ENCODE results near the gene BAZ2B.

Gene BAZ2B

DNA sequence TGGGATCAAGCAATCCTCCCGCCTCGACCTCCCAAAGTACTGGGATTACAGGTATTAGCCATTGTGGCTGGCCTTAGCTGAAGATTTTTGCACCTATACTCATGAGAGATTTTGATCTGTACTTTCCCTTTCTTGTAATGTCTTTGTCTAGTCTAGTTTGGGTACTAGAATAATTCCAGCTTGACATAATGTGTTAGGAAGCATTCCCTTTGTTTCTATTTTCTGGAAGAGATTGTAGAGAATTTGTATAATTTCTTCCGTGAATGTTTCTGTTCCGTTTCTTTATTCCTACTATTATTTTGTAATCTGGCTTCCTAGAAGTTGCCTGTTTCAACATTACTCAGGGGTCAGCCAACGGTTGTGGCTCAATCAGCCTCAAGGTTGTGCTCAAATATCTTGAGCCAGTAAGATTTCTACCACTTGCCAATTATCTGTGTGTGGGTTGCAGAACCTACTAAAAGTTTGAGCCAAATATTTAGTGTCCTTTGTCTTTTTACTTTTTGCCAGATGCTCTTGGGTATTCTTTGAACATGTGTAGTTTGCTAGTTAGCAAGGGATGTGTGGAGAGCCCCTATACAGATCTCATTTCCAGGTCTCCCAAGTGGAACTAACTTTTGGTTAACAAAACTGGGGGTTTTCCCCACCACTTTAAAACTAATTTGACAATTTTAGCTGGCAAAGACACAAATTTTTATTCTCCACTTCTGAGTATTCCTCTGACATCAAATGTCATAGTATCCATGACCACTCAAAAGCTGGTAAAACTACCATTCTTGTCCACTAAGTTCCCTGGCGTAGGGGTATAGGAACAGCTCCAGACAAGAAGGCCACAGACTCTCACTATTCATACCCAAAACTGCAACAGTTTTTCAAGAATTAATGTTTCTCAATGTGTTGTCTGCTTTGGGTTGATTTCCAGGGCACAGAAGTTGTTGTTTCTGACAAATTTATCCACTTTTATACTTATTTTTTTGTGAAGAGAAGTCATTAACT, 42.8 kb upstream of the BAZ2B start:
- no peaks in the 10 kb centered on the region for H4K20me1 ChIP-seq (ENCODE audit: insufficient read depth, low read length)
- no peaks in the 10 kb centered on the region for H3F3A ChIP-seq (ENCODE audit: insufficient read depth, low read length)
- H3K27ac ChIP-seq (ENCODE audit: low read depth, low read length, poor library complexity, severe bottlenecking), result no peak overlapping the region
- H2AFZ ChIP-seq (ENCODE audit: low read length), result no peak overlapping the region
- no peaks in the 10 kb centered on the region for H3K9me2 ChIP-seq (ENCODE audit: low read depth, low read length)
- no peak overlapping the region for H3K4me2 ChIP-seq (ENCODE audit: low read length)
- H3K9ac ChIP-seq (ENCODE audit: low read length), result no peak overlapping the region
- TF ChIP-seq EZH2 (IDR thresholded peaks at IDR 0.05; ENCODE audit: borderline replicate concordance, low read length), result no peak
- TF ChIP-seq, protein P1, sequence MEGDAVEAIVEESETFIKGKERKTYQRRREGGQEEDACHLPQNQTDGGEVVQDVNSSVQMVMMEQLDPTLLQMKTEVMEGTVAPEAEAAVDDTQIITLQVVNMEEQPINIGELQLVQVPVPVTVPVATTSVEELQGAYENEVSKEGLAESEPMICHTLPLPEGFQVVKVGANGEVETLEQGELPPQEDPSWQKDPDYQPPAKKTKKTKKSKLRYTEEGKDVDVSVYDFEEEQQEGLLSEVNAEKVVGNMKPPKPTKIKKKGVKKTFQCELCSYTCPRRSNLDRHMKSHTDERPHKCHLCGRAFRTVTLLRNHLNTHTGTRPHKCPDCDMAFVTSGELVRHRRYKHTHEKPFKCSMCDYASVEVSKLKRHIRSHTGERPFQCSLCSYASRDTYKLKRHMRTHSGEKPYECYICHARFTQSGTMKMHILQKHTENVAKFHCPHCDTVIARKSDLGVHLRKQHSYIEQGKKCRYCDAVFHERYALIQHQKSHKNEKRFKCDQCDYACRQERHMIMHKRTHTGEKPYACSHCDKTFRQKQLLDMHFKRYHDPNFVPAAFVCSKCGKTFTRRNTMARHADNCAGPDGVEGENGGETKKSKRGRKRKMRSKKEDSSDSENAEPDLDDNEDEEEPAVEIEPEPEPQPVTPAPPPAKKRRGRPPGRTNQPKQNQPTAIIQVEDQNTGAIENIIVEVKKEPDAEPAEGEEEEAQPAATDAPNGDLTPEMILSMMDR (IDR thresholded peaks at IDR 0.05; ENCODE audit: low read length), result no peak
- H3K36me3 ChIP-seq (ENCODE audit: insufficient read depth, low read length), result no peaks in the 10 kb centered on the region
- H3K27me3 ChIP-seq (ENCODE audit: insufficient read depth, low read length), result no peaks in the 10 kb centered on the region
- H3K4me1 ChIP-seq (ENCODE audit: insufficient read depth, low read length, severe bottlenecking), result no peaks in the 10 kb centered on the region
- H3K4me3 ChIP-seq (ENCODE audit: low read depth, low read length, poor library complexity, severe bottlenecking), result no peak overlapping the region
- no peaks in the 10 kb centered on the region for H3K9me3 ChIP-seq (ENCODE audit: low read length)
- H3K79me2 ChIP-seq (ENCODE audit: insufficient read depth, low read length), result no peaks in the 10 kb centered on the region

DNA sequence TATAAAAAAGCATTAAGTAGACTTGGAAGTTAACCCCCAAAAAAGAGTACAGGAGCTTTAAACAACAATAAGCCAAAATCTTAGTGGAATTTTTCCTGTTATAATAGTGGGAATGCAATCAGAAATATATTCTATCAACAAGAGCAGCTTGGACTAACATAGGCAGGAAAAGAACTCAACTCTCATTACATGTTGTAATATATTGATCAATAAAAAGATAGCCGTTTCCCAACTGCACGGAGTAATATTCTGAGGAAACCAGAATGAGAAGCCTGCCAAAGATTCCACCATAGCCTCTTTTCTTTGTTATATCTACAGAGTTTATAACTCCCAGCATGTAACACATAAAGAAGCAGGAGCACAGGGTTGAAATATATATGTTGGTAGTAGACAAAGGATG, 37.6 kb upstream of the BAZ2B start:
- TF ChIP-seq EZH2 (IDR thresholded peaks at IDR 0.05; ENCODE audit: borderline replicate concordance, low read length), result no peak
- TF ChIP-seq, protein P1 (IDR thresholded peaks at IDR 0.05; ENCODE audit: low read length), result no peak
- H3K4me3 ChIP-seq (ENCODE audit: low read depth, low read length, poor library complexity, severe bottlenecking), result no peak overlapping the region
- no peaks in the 10 kb centered on the region for H3F3A ChIP-seq (ENCODE audit: insufficient read depth, low read length)
- no peaks in the 10 kb centered on the region for H3K4me1 ChIP-seq (ENCODE audit: insufficient read depth, low read length, severe bottlenecking)
- H3K9me2 ChIP-seq (ENCODE audit: low read depth, low read length), result no peaks in the 10 kb centered on the region
- no peaks in the 10 kb centered on the region for H4K20me1 ChIP-seq (ENCODE audit: insufficient read depth, low read length)
- H3K27me3 ChIP-seq (ENCODE audit: insufficient read depth, low read length), result no peaks in the 10 kb centered on the region
- no peaks in the 10 kb centered on the region for H3K9me3 ChIP-seq (ENCODE audit: low read length)
- H2AFZ ChIP-seq (ENCODE audit: low read length), result no peak overlapping the region
- H3K9ac ChIP-seq (ENCODE audit: low read length), result no peak overlapping the region
- no peak overlapping the region for H3K4me2 ChIP-seq (ENCODE audit: low read length)
- H3K36me3 ChIP-seq (ENCODE audit: insufficient read depth, low read length), result no peaks in the 10 kb centered on the region
- H3K79me2 ChIP-seq (ENCODE audit: insufficient read depth, low read length), result no peaks in the 10 kb centered on the region
- no peak overlapping the region for H3K27ac ChIP-seq (ENCODE audit: low read depth, low read length, poor library complexity, severe bottlenecking)

DNA sequence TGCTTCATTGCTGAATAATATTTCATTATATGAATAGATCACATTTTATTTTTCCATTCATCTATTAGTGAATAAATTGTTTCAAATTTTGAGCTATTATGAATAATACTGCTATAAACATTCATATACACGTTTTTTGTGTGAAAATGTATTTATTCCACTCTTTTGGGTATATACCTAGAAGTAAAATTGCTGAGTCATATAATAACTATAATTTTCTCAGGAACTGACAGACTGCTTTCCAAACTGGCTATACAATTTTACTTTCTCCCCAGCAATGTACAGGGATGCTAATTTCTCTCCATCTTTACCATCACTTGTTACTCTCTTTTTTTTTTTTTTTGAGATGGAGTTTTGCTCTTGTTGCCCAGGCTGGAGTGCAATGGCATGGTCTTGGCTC, 35.5 kb upstream of the BAZ2B start:
- Histone ChIP-seq H3K36me3 (ENCODE audit: insufficient read depth, low read length) (no peaks in the 10 kb centered on the region), H3K4me1 (ENCODE audit: insufficient read depth, low read length, severe bottlenecking) (no peaks in the 10 kb centered on the region), H3K4me2 (ENCODE audit: low read length) (no peak overlapping the region), H3K79me2 (ENCODE audit: insufficient read depth, low read length) (no peaks in the 10 kb centered on the region), H3K27ac (ENCODE audit: low read depth, low read length, poor library complexity, severe bottlenecking) (no peak overlapping the region), H3K4me3 (ENCODE audit: low read depth, low read length, poor library complexity, severe bottlenecking) (no peak overlapping the region), H3K9ac (ENCODE audit: low read length) (no peak overlapping the region), H3F3A (ENCODE audit: insufficient read depth, low read length) (no peaks in the 10 kb centered on the region), H3K27me3 (ENCODE audit: insufficient read depth, low read length) (no peaks in the 10 kb centered on the region), H3K9me2 (ENCODE audit: low read depth, low read length) (no peaks in the 10 kb centered on the region), H4K20me1 (ENCODE audit: insufficient read depth, low read length) (no peaks in the 10 kb centered on the region), H3K9me3 (ENCODE audit: low read length) (no peaks in the 10 kb centered on the region), H2AFZ (ENCODE audit: low read length) (no peak overlapping the region)
- TF ChIP-seq, protein P1 (IDR thresholded peaks at IDR 0.05; ENCODE audit: low read length), result no peak
- no peak for TF ChIP-seq EZH2 (IDR thresholded peaks at IDR 0.05; ENCODE audit: borderline replicate concordance, low read length)
